Subcutaneous preadipocyte (primary cell): Measurements from ENCODE around the gene CALM1. TPM values are rescaled to one million over a fixed set of nuclear protein-coding genes. Genes with fewer than 3 reads are reported as not detected.

Experiments
- total RNA-seq: library from RNA; depleted of rRNA; stranded (reverse); fragments of >200 nt; gene quantifications from 2 replicates; pipeline ENCODE4 v1.2.3, GENCODE V29; 2012

CALM1 gene
- 303 and 354 TPM in 2 replicates for total RNA-seq

DNA sequence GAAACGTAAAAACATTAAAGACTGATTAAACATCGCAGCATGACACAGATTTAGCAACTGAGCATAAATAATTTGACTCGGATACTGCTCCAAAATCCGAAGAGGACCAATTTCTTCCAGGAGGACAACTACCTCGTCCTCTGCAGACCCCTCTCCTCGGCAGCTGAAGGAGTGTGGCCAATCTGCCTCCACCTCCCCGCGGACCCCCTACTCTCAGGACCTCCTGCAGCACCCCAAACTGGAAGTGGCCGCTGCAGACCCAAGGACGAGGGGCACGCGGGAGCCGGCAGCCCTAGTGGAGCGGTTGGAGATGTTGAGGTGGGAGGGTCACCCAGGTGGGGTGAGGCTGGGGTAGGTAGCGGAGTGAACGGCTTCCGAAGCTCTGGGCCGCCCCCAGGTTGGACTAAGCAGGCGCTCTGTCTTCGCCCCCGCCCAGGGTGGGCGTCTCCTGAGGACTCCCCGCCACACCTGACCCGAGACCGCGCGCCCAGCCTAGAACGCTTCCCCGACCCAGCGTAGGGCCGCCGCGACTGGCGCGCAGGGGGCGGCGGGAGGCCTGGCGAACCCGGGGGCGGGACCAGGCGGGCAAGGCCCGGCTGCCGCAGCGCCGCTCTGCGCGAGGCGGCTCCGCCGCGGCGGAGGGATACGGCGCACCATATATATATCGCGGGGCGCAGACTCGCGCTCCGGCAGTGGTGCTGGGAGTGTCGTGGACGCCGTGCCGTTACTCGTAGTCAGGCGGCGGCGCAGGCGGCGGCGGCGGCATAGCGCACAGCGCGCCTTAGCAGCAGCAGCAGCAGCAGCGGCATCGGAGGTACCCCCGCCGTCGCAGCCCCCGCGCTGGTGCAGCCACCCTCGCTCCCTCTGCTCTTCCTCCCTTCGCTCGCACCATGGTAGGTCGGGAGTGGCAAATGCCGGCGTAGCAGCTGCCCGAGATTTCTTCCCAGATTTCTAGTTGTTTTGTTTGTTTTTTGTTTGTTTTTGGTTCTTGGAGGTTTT is at the start of gene CALM1:
Gene CALM1, plus strand, starts transcription at position 689 of the 999 bp plus-strand sequence. Its CDS starts 202 bp downstream, at position 891.

Other genes with a start within 250 kb of the CALM1 start
- 80.5 and 104 TPM in 2 replicates for gene PSMC1, start 140.5 kb upstream of the CALM1 start, total RNA-seq
- gene NRDE2, start 65.1 kb upstream of the CALM1 start, total RNA-seq = 8.8 and 11.7 TPM in 2 replicates